Transverse colon (tissue), 4 donors: Measurements from ENCODE around the gene CHERP. TPM values are rescaled to one million over a fixed set of nuclear protein-coding genes. Genes with fewer than 3 reads are reported as not detected.
A peak's percentile ranks its signal among the peaks of the same experiment; 100 is the strongest.

Experiments
- DNase-seq: peaks from one replicate; pipeline ENCODE4 v3.0.0-alpha.2; 2019
- H3K27ac ChIP-seq, 4 donors: fragments of 200-600 bp; sonication (generic); 2 replicates each; pipeline ENCODE4 v1.5.1; 2016 to 2018; ENCODE audit warnings: inconsistent platforms in 4 of 4
- H3K27me3 ChIP-seq: fragments of 200-600 bp; sonication (generic); 2 replicates; pipeline ENCODE4 v1.5.1; 2017; ENCODE audit warnings: inconsistent platforms
- H3K36me3 ChIP-seq, 4 donors: fragments of 200-600 bp; sonication (generic); 2 replicates each; pipeline ENCODE4 v1.5.1; 2017 to 2019; ENCODE audit warnings: inconsistent platforms in 4 of 4
- H3K4me1 ChIP-seq, 4 donors: fragments of 200-600 bp; sonication (generic); 2 replicates each; pipeline ENCODE4 v1.5.1; 2017 to 2020; ENCODE audit warnings: inconsistent platforms in 4 of 4
- H3K4me3 ChIP-seq, 4 donors: fragments of 200-600 bp; sonication (generic); 1 replicate in 1 of 4; 2 replicates in 3 of 4; pipeline versions ENCODE4 v1.5.1 to v1.6.1; 2017 to 2019; ENCODE audit warnings: inconsistent platforms in 4 of 4
- H3K9me3 ChIP-seq, 2 donors: fragments of 200-600 bp; sonication (generic); 2 replicates each; pipeline ENCODE4 v1.5.1; 2017 to 2019; ENCODE audit warnings: inconsistent platforms in 2 of 2
- EP300 ChIP-seq: sonication (generic); formaldehyde crosslinking; IDR thresholded peaks from one replicate; pipeline ENCODE4 v1.6.1; 2017; ENCODE audit warnings: antibody characterized with exemption, low read depth
- POLR2A ChIP-seq: fragments of 450-650 bp; IDR thresholded peaks from one replicate; pipeline ENCODE4 v1.6.1; 2016; ENCODE audit warnings: antibody characterized with exemption, mild to moderate bottlenecking, moderate library complexity
- POLR2AphosphoS5 ChIP-seq, 3 donors: sonication (generic); formaldehyde crosslinking; IDR thresholded peaks; one replicate each; pipeline ENCODE4 v1.6.1; 2016; ENCODE audit warnings: antibody characterized with exemption in 3 of 3
- WGBS, 2 donors: methylation state at CpG; one replicate each; pipeline ENCODE4 v1.1.5; 2018; ENCODE audit warnings: low coverage in 1 of 2; 5-methylcytosine and 5-hydroxymethylcytosine counted together
- in situ Hi-C, 4 donors: fragments of 200-750 bp; cut with MboI; loops; one replicate each; pipeline versions ENCODE4 v1.15.0 to v1.15.1; 2017; ENCODE audit warnings: low sequenced_read_pairs in 3 of 4, low pct_ligation_motif_present in 1 of 4, low pct_unique_long_range_greater_than_20kb in 1 of 4
- intact Hi-C: fragments of 100-400 bp; cut with DNase I; formaldehyde crosslinking; loops from one replicate; pipeline ENCODE4 v1.15.1; 2023; ENCODE audit warnings: low total_unique reads
- total RNA-seq, 4 donors: library from RNA; depleted of rRNA; stranded (reverse); fragments of >200 nt; gene quantifications; one replicate each; pipeline ENCODE4 v1.1.0, GENCODE V29; 2016
- TF ChIP-seq, protein P1 (sequence below), 5 experiments: fragments of 200-600 bp in 3 of 5; fragments of 450-650 bp in 2 of 5; sonication (generic) in 3 of 5; IDR thresholded peaks; 1 replicate in 2 of 5; 2 replicates in 3 of 5; pipeline ENCODE4 v1.5.1; 2016 to 2017; ENCODE audit warnings: antibody characterized with exemption in 5 of 5, inconsistent platforms in 3 of 5, mild to moderate bottlenecking in 2 of 5, moderate library complexity in 1 of 5

CHERP gene
- total RNA-seq, 4 donors from 2014 or later, result 14.4 to 54.7 (median 28.9) TPM

GRCh38 chr19:16566161-16566560 lies 23.9 kb upstream of the CHERP start:
- TF ChIP-seq POLR2A (no peak), EP300 (no peak), POLR2AphosphoS5 (IDR thresholded peaks at IDR 0.05) (no peak)
- TF ChIP-seq, protein P1, sequence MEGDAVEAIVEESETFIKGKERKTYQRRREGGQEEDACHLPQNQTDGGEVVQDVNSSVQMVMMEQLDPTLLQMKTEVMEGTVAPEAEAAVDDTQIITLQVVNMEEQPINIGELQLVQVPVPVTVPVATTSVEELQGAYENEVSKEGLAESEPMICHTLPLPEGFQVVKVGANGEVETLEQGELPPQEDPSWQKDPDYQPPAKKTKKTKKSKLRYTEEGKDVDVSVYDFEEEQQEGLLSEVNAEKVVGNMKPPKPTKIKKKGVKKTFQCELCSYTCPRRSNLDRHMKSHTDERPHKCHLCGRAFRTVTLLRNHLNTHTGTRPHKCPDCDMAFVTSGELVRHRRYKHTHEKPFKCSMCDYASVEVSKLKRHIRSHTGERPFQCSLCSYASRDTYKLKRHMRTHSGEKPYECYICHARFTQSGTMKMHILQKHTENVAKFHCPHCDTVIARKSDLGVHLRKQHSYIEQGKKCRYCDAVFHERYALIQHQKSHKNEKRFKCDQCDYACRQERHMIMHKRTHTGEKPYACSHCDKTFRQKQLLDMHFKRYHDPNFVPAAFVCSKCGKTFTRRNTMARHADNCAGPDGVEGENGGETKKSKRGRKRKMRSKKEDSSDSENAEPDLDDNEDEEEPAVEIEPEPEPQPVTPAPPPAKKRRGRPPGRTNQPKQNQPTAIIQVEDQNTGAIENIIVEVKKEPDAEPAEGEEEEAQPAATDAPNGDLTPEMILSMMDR (IDR thresholded peaks at IDR 0.05), result no peak
- Histone ChIP-seq H3K4me3 (no peak overlapping the region), H3K9me3 (no peaks in the 10 kb centered on the region), H3K27ac (peak overlapping the region in 3 of 4 donors; percentile 28 to 65 (median 41)), H3K27me3 (no peaks in the 10 kb centered on the region), H3K36me3 (peaks cover 0 to 44% (median 14%) of the 10 kb centered on the region in 4 donors), H3K4me1 (peaks cover 2 to 6% (median 4%) of the 10 kb centered on the region in 4 donors)
- in situ Hi-C loops (no loop called here), intact Hi-C loops (no loop called here)
- WGBS, 2 donors, result 70 to 75% methylated on average over 2 to 10 of the region's 10 CpGs
- DNase-seq, result peak; percentile 51

- in situ Hi-C loops (no loop called here), intact Hi-C loops (no loop called here)
- Histone ChIP-seq H3K4me3 (no peak overlapping the region), H3K4me1 (no peaks in the 10 kb centered on the region), H3K27me3 (no peaks in the 10 kb centered on the region), H3K36me3 (peaks cover 0 to 50% (median 14%) of the 10 kb centered on the region in 4 donors), H3K9me3 (no peaks in the 10 kb centered on the region), H3K27ac (no peak overlapping the region)
- WGBS, 2 donors, result 39 to 56% methylated on average over 4 to 7 of the region's 7 CpGs
- TF ChIP-seq EP300, result no peak
- TF ChIP-seq, protein P1 (IDR thresholded peaks at IDR 0.05), result no peak
- TF ChIP-seq POLR2AphosphoS5 (IDR thresholded peaks at IDR 0.05), result no peak
- no peak for TF ChIP-seq POLR2A
- DNase-seq, result no peak
Observed at GRCh38 chr19:16564842-16565241, 22.6 kb upstream of the CHERP start.

DNA sequence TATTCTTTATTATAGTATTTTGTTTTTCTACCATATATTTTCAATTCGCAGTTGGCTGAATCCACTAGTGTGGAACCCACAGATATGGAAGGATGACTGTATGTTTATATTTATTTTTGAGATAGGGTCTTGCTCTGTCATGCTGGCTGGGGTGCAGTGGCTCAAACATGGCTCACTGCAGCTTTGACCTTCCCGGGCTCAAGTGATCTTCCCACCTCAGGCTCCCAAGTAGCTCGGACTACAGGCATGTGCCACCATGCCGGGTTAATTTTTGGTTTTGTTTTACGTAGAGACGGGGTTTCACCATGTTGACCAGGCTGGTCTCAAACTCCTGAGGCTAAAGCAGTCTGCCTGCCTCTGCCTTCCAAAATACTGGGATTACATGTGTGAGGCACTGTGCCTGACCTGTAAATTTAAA lies 20.4 kb upstream of the CHERP start:
- Histone ChIP-seq H3K4me1 (no peaks in the 10 kb centered on the region), H3K9me3 (no peaks in the 10 kb centered on the region), H3K27me3 (no peaks in the 10 kb centered on the region), H3K27ac (no peak overlapping the region), H3K36me3 (peaks cover 0 to 50% (median 14%) of the 10 kb centered on the region in 4 donors), H3K4me3 (no peak overlapping the region)
- WGBS, 2 donors, result 91 to 97% methylated on average over 1 to 6 of the region's 6 CpGs
- in situ Hi-C loops, result no loop called here
- intact Hi-C loops, result no loop called here
- TF ChIP-seq, protein P1 (IDR thresholded peaks at IDR 0.05), result no peak
- TF ChIP-seq POLR2A, result no peak
- TF ChIP-seq EP300, result no peak
- no peak for TF ChIP-seq POLR2AphosphoS5 (IDR thresholded peaks at IDR 0.05)
- no peak for DNase-seq

- Histone ChIP-seq H3K36me3 (peaks cover 0 to 37% (median 12%) of the 10 kb centered on the region in 4 donors), H3K27me3 (no peaks in the 10 kb centered on the region), H3K4me1 (no peaks in the 10 kb centered on the region), H3K27ac (no peak overlapping the region), H3K9me3 (no peaks in the 10 kb centered on the region), H3K4me3 (no peak overlapping the region)
- 92% methylated on average over 8 of the region's 8 CpGs; no CpG with 5 or more reads in 1 of the 2 donors for WGBS, 2 donors
- DNase-seq, result no peak
- no peak for TF ChIP-seq POLR2A
- TF ChIP-seq, protein P1 (IDR thresholded peaks at IDR 0.05), result no peak
- no peak for TF ChIP-seq EP300
- TF ChIP-seq POLR2AphosphoS5 (IDR thresholded peaks at IDR 0.05), result no peak
- intact Hi-C loops (no loop called here), in situ Hi-C loops (no loop called here)
Observed at GRCh38 chr19:16561382-16561781, 19.1 kb upstream of the CHERP start.
